ENCODE measurements around the gene GPR52.

GPR52 gene

DNA sequence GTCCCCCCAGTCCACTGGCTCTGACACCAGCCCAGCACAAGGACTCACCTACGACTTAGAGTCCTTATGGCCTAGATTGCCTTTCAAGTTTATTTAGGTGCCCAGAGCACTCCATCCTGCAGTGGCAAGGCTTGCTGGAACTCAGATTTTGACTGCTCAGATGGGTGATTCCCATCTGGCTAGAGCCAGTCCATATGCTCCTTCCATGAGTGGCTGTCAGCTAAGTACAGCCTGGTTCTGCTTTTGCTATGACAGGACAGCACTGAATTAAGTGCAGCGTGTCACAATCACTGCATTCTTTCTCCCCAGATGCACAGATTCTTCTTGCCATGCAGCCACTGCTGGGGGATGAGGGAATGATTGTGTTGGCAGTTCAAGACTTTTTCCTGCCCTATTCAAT lies 43.8 kb downstream of the GPR52 start:
- TF ChIP-seq, protein P1, sequence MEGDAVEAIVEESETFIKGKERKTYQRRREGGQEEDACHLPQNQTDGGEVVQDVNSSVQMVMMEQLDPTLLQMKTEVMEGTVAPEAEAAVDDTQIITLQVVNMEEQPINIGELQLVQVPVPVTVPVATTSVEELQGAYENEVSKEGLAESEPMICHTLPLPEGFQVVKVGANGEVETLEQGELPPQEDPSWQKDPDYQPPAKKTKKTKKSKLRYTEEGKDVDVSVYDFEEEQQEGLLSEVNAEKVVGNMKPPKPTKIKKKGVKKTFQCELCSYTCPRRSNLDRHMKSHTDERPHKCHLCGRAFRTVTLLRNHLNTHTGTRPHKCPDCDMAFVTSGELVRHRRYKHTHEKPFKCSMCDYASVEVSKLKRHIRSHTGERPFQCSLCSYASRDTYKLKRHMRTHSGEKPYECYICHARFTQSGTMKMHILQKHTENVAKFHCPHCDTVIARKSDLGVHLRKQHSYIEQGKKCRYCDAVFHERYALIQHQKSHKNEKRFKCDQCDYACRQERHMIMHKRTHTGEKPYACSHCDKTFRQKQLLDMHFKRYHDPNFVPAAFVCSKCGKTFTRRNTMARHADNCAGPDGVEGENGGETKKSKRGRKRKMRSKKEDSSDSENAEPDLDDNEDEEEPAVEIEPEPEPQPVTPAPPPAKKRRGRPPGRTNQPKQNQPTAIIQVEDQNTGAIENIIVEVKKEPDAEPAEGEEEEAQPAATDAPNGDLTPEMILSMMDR (IDR thresholded peaks at IDR 0.05; ENCODE audit: insufficient read depth, missing control alignments): no peak
- FAIRE-seq: no peak

DNA sequence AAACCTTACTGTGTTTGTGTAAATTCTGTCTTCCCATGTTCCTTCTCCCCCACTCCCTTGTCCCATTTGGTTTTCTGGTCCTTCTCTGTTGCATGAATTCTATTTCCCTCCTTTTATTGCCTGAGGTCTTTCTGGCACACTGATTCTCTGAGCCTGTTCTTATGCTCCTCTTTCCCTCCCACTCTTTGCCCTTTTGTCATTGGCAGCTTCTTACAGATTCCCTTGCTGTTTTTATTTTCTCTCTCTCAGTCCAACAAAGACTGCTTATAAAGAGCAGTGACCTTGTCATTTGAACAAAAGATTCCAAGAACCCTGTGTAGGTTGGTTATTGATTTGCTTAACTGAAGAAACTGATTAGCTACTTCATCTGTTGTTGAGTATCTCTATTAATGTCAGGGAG lies 49.7 kb downstream of the GPR52 start:
- no peak for DNase-seq (ENCODE audit: insufficient read length, low spot score)
- TF ChIP-seq, protein P1 (IDR thresholded peaks at IDR 0.05; ENCODE audit: insufficient read depth, missing control alignments): no peak

More for the DNA sequence above, 43.8 kb downstream of the GPR52 start:
- no peak for DNase-seq (ENCODE audit: insufficient read length, low spot score)

More for the DNA sequence above, 49.7 kb downstream of the GPR52 start:
- peak; percentile 44 for FAIRE-seq
